Prostate gland (tissue), 2 donors: ENCODE measurements around the gene IFRD1.

ENCODE experiments used
- CTCF ChIP-seq, 4 experiments: fragments of 200-600 bp in 2 of 4; fragments of 450-650 bp in 2 of 4; sonication (generic) in 2 of 4; IDR thresholded peaks; 1 replicate in 3 of 4; 2 replicates in 1 of 4; pipeline ENCODE4 v1.5.1; 2016 to 2019; ENCODE audit warnings: antibody characterized with exemption in 4 of 4, mild to moderate bottlenecking in 2 of 4, moderate library complexity in 2 of 4
- POLR2A ChIP-seq: fragments of 450-650 bp; IDR thresholded peaks from one replicate; pipeline ENCODE4 v1.6.1; 2016; ENCODE audit warnings: antibody characterized with exemption, mild to moderate bottlenecking
- POLR2AphosphoS5 ChIP-seq: sonication (generic); formaldehyde crosslinking; IDR thresholded peaks from one replicate; pipeline ENCODE4 v1.6.1; 2017; ENCODE audit warnings: antibody characterized with exemption

- TF ChIP-seq CTCF (IDR thresholded peaks at IDR 0.05) (no peak), POLR2A (no peak), POLR2AphosphoS5 (no peak)
Observed at GRCh38 chr7:112511451-112512202, 61.4 kb downstream of the IFRD1 start.
